Activated T-helper 17 cell treated with anti-CD3 and anti-CD28 coated beads, Interleukin-2, amount 50 U/mL, for 72 hours (primary cell): ENCODE measurements around the gene SELENOF. TPM values are rescaled to one million over a fixed set of nuclear protein-coding genes. Genes with fewer than 3 reads are reported as not detected.

Source experiments
- ATAC-seq: fragments of 150-1000 bp; cut with Tn5 transposase; replicated peaks from 2 replicates; pipeline ENCODE4 v1.10.0; 2021; ENCODE audit warnings: mild to moderate bottlenecking, moderate library complexity
- H3K27ac Mint-ChIP-seq: one replicate; pipeline ENCODE4 v1.8.0; 2022; ENCODE audit warnings: mixed read lengths
- H3K27me3 Mint-ChIP-seq: one replicate; pipeline ENCODE4 v1.8.0; 2022; ENCODE audit warnings: mixed read lengths
- H3K36me3 Mint-ChIP-seq: one replicate; pipeline ENCODE4 v1.8.0; 2022; ENCODE audit warnings: low read depth, mild to moderate bottlenecking, mixed read lengths
- H3K4me1 Mint-ChIP-seq: one replicate; pipeline ENCODE4 v1.8.0; 2022; ENCODE audit warnings: mixed read lengths
- H3K4me3 Mint-ChIP-seq: one replicate; pipeline ENCODE4 v1.8.0; 2022; ENCODE audit warnings: mild to moderate bottlenecking, mixed read lengths
- H3K9me3 Mint-ChIP-seq: one replicate; pipeline ENCODE4 v1.8.0; 2022; ENCODE audit warnings: mixed read lengths
- total RNA-seq, 2 donors: library from RNA; stranded (reverse); gene quantifications; one replicate each; pipeline ENCODE4 v1.2.3, GENCODE V29; 2022

SELENOF gene
- total RNA-seq, 2 donors from 2014 or later = 90.9 to 153 TPM

DNA sequence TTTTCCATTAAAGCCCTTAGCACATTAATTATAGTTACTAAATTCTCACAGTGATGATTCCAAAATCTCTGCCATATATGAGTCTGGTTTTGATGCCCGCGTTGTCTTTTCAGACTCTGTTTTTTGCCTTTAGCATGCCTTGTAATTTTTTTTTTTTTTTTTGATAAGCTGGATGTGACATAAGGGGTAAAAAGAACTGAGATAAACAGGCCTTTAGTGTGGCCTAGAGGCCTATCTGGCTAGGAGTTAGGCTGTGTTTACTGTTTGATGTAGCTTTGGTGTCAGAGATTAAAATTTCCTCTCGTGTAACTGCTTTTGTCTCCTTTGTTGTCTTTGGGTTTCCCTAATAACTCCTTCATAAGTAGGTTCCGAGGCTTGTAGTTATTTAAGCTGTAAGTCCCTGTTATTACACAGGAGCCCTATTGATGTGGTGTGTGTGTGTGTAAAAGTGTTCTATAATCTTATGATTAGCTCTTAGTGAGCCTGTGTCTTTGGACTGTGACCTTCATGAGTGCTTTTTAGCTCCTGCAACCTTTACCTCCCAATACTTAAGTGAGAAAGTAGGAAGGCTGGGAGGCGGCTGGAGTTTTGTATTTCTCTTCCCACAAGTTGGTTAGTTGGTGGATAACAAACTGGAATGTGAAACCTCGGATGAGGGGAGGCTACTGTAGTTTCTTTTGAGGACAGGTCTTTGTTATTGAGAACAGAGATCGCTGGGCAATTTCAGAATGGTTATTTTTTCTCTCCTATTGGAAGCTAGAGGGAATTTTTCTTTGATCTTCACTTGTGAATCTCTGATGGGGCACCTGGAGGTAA, 19.8 kb upstream of the SELENOF start:
- no peak overlapping the region for H3K4me3 Mint-ChIP-seq
- H3K27me3 Mint-ChIP-seq = no peaks in the 10 kb centered on the region
- H3K4me1 Mint-ChIP-seq = peaks cover 11% of the 10 kb centered on the region
- no peaks in the 10 kb centered on the region for H3K36me3 Mint-ChIP-seq
- peak overlapping the region; percentile 35 for H3K27ac Mint-ChIP-seq
- H3K9me3 Mint-ChIP-seq = no peaks in the 10 kb centered on the region
- ATAC-seq = no peak

GRCh38 chr1:86933051-86933450, 19.1 kb upstream of the SELENOF start:
- ATAC-seq = no peak
- H3K4me3 Mint-ChIP-seq = no peak overlapping the region
- H3K9me3 Mint-ChIP-seq = no peaks in the 10 kb centered on the region
- H3K27ac Mint-ChIP-seq = peak overlapping the region; percentile 35
- H3K36me3 Mint-ChIP-seq = no peaks in the 10 kb centered on the region
- no peaks in the 10 kb centered on the region for H3K27me3 Mint-ChIP-seq
- H3K4me1 Mint-ChIP-seq = peaks cover 5% of the 10 kb centered on the region

- no peaks in the 10 kb centered on the region for H3K27me3 Mint-ChIP-seq
- no peaks in the 10 kb centered on the region for H3K9me3 Mint-ChIP-seq
- H3K4me1 Mint-ChIP-seq = peaks cover 9% of the 10 kb centered on the region
- no peak for ATAC-seq
- H3K4me3 Mint-ChIP-seq = no peak overlapping the region
- peaks cover 2% of the 10 kb centered on the region for H3K36me3 Mint-ChIP-seq
- H3K27ac Mint-ChIP-seq = no peak overlapping the region
Observed at GRCh38 chr1:86928819-86929218, 14.9 kb upstream of the SELENOF start.

DNA sequence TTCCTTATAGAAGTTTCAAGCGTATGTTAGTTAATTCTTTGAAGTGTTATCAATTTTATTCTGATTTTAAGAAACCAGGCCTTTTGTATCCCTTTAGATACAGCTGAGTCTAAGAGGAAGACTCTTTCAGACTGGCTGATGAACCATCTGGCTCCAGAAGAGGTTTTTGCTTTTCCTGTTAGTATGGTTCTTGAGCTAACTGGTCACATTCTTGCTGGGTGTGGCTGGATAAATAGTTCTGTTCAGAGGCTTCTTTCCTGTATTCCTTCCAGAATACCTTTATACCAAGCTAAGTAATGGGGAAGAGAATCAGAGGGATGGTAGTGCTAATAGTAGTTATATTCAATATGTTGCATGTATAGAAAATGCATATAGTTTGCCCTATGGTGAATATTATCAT, 13.0 kb upstream of the SELENOF start:
- H3K9me3 Mint-ChIP-seq = peaks cover 6% of the 10 kb centered on the region
- no peak for ATAC-seq
- H3K36me3 Mint-ChIP-seq = peaks cover 5% of the 10 kb centered on the region
- no peaks in the 10 kb centered on the region for H3K27me3 Mint-ChIP-seq
- H3K27ac Mint-ChIP-seq = no peak overlapping the region
- H3K4me1 Mint-ChIP-seq = peaks cover 4% of the 10 kb centered on the region
- H3K4me3 Mint-ChIP-seq = no peak overlapping the region

DNA sequence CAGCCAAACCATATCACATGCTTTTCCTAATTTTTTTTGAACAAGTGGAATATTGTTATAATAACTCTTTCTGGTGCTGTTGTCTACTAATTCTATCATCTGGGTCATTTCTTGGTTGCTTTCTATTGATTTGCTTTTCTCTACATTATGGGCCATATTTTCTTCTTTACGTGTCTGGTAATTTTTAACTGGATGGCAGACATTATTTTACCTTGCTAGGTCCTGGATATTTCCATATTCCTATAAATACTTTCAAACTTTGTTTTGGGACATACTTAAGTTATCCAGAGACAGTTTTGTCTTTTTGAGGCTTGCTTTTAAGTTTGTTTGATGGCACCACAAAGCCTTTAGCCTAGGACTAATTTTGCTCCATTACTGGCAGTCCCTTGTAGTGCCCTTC, 11.8 kb upstream of the SELENOF start:
- no peak for ATAC-seq
- Mint-ChIP-seq H3K4me1 (peaks cover 4% of the 10 kb centered on the region), H3K36me3 (peaks cover 5% of the 10 kb centered on the region), H3K4me3 (no peak overlapping the region), H3K9me3 (peaks cover 6% of the 10 kb centered on the region), H3K27me3 (no peaks in the 10 kb centered on the region), H3K27ac (no peak overlapping the region)

DNA sequence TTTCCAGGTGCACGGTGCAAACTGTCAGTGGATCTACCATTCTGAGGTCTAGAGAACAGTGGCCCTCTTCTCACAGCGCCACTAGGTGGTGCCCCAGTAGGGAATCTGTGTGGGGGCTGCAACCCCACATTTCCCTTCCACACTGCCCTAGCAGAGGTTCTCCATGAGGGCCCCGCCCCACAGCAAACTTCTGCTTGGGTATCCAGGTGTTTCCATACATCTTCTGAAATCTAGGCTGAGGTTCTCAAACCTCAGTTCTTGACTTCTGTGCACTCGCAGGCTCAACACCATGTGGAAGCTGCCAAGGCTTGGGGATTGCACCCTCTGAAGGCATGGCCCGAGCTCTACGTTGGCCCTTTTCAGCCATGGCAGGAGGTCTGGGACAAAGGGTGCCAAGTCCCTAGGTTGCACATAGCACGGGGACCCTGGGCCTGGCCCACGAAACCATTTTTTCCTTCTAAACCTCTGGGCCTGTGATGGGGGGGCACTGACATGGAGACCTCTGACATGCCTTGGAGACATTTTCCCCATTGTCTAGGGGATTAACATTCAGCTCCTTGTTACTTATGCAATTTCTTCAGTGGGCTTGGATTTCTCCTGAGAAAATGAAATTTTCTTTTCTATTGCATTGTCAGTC, 10.5 kb upstream of the SELENOF start:
- Mint-ChIP-seq H3K4me1 (peaks cover 4% of the 10 kb centered on the region), H3K27me3 (no peaks in the 10 kb centered on the region), H3K4me3 (no peak overlapping the region), H3K36me3 (peaks cover 5% of the 10 kb centered on the region), H3K27ac (no peak overlapping the region), H3K9me3 (peaks cover 6% of the 10 kb centered on the region)
- ATAC-seq = no peak

DNA sequence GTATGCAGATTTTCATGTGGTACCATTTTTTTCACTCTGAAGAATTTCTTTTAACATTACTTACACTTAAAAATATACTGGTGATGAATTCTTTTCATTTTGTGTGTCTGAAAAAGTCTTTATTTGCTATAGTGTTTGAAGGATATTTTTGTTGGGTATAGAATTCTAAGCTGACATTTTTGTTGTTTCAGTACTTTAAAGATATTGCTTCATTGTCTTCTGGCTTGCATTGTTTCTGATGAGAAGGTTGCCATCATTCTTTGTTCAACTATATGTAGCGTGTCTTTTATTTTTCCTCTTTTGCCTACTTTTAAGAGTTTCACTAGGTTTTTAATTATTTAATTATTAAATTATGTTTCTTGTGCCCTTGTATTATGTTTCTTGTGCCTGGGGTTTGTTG, 8.5 kb upstream of the SELENOF start:
- H3K4me3 Mint-ChIP-seq = no peak overlapping the region
- H3K4me1 Mint-ChIP-seq = peaks cover 4% of the 10 kb centered on the region
- H3K27me3 Mint-ChIP-seq = no peaks in the 10 kb centered on the region
- peaks cover 6% of the 10 kb centered on the region for H3K9me3 Mint-ChIP-seq
- ATAC-seq = no peak
- H3K27ac Mint-ChIP-seq = no peak overlapping the region
- peaks cover 5% of the 10 kb centered on the region for H3K36me3 Mint-ChIP-seq

GRCh38 chr1:86916752-86917151, 2.8 kb upstream of the SELENOF start:
- no peaks in the 10 kb centered on the region for H3K27me3 Mint-ChIP-seq
- no peak overlapping the region for H3K27ac Mint-ChIP-seq
- no peak for ATAC-seq
- no peaks in the 10 kb centered on the region for H3K36me3 Mint-ChIP-seq
- no peak overlapping the region for H3K4me3 Mint-ChIP-seq
- H3K4me1 Mint-ChIP-seq = peaks cover 8% of the 10 kb centered on the region
- H3K9me3 Mint-ChIP-seq = no peaks in the 10 kb centered on the region

GRCh38 chr1:86915737-86916235, 1.9 kb upstream of the SELENOF start:
- Mint-ChIP-seq H3K9me3 (no peaks in the 10 kb centered on the region), H3K27me3 (no peaks in the 10 kb centered on the region), H3K36me3 (no peaks in the 10 kb centered on the region), H3K4me1 (peaks cover 16% of the 10 kb centered on the region), H3K4me3 (no peak overlapping the region), H3K27ac (no peak overlapping the region)
- no peak for ATAC-seq

- ATAC-seq = peak; percentile 15
- H3K4me3 Mint-ChIP-seq = no peak overlapping the region
- no peaks in the 10 kb centered on the region for H3K9me3 Mint-ChIP-seq
- no peaks in the 10 kb centered on the region for H3K36me3 Mint-ChIP-seq
- peaks cover 19% of the 10 kb centered on the region for H3K4me1 Mint-ChIP-seq
- H3K27me3 Mint-ChIP-seq = no peaks in the 10 kb centered on the region
- H3K27ac Mint-ChIP-seq = no peak overlapping the region
Observed at GRCh38 chr1:86914998-86915736, 1.2 kb upstream of the SELENOF start.

DNA sequence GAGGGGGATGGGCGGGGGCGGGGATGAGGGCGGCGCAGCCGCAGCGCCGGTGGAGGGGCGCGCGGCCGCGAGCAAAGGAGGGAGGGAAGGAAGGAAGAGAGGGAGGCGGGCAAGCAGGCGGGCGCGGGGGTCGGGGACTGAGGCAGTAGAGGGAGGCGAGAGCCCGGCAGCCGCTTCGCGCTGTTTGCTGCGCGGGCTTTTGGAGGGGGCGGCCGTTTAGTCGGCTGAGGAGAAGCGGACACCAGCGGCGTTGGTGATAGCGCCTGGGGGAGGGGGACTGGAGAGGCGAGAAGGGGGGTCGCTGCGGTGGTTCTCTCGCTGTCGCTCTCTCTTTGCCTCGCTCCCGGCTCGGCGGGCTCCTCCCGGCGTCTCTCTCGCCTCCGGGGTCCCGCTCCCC, 673 bp upstream of the SELENOF start, which contains the start of gene HS2ST1:
Gene HS2ST1 (plus strand): TSS at position 35 of the 397 bp plus-strand sequence.
- H3K9me3 Mint-ChIP-seq = no peaks in the 10 kb centered on the region
- no peaks in the 10 kb centered on the region for H3K36me3 Mint-ChIP-seq
- no peaks in the 10 kb centered on the region for H3K27me3 Mint-ChIP-seq
- ATAC-seq = peak; percentile 41
- peaks cover 24% of the 10 kb centered on the region for H3K4me1 Mint-ChIP-seq
- no peak within 1 kb of the TSS for H3K4me3 Mint-ChIP-seq
- no peak within 1 kb of the TSS for H3K27ac Mint-ChIP-seq

GRCh38 chr1:86913399-86913895, 479 bp downstream of the SELENOF start:
- Mint-ChIP-seq H3K9me3 (no peaks in the 10 kb centered on the region), H3K27ac (no peak overlapping the region), H3K36me3 (no peaks in the 10 kb centered on the region), H3K4me1 (peaks cover 34% of the 10 kb centered on the region), H3K4me3 (no peak overlapping the region), H3K27me3 (no peaks in the 10 kb centered on the region)
- no peak for ATAC-seq

GRCh38 chr1:86912281-86912900, 1.5 kb downstream of the SELENOF start:
- Mint-ChIP-seq H3K9me3 (no peaks in the 10 kb centered on the region), H3K4me1 (peaks cover 39% of the 10 kb centered on the region), H3K27me3 (no peaks in the 10 kb centered on the region), H3K36me3 (no peaks in the 10 kb centered on the region), H3K4me3 (no peak overlapping the region), H3K27ac (no peak overlapping the region)
- ATAC-seq = no peak

GRCh38 chr1:86906419-86906818, 7.5 kb downstream of the SELENOF start:
- Mint-ChIP-seq H3K27ac (no peak overlapping the region), H3K4me3 (no peak overlapping the region), H3K27me3 (no peaks in the 10 kb centered on the region), H3K4me1 (peaks cover 34% of the 10 kb centered on the region), H3K36me3 (peaks cover 19% of the 10 kb centered on the region), H3K9me3 (no peaks in the 10 kb centered on the region)
- no peak for ATAC-seq
